A549 (cell line): ENCODE results near the gene CD96.

ENCODE experiments used
- KDM5A ChIP-seq: fragments of 200-600 bp; sonication (generic); IDR thresholded peaks from 2 replicates; pipeline ENCODE4 v1.6.1; 2016; ENCODE audit warnings: antibody characterized with exemption, mild to moderate bottlenecking
- MAFK ChIP-seq: fragments of 450-650 bp; IDR thresholded peaks from 2 replicates; pipeline ENCODE4 v1.6.1; 2014; ENCODE audit not compliant: partially characterized antibody
- POLR2A ChIP-seq: IDR thresholded peaks from 2 replicates; pipeline ENCODE4 v1.6.1; 2012; ENCODE audit warnings: mild to moderate bottlenecking, low read length
- POLR2AphosphoS2 ChIP-seq: conservative IDR thresholded peaks from 2 replicates; pipeline ENCODE4 v1.6.1; 2012; ENCODE audit warnings: low read length, improper control_type of control experiment, inconsistent platforms
- RAD21 ChIP-seq, 2 experiments: fragments of >200 bp in 1 of 2; sonication (Bioruptor Twin) in 1 of 2; formaldehyde crosslinking in 1 of 2; IDR thresholded peaks in 1 of 2; conservative IDR thresholded peaks in 1 of 2; 2 replicates in 1 of 2; 3 replicates in 1 of 2; pipeline ENCODE4 v1.6.1; 2012 to 2018; ENCODE audit warnings: inconsistent platforms in 1 of 2
- RARB ChIP-seq: fragments of 250-450 bp; sonication (Bioruptor Pico); IDR thresholded peaks from 2 replicates; pipeline ENCODE4 v1.8.0; 2021; ENCODE audit warnings: mild to moderate bottlenecking, moderate library complexity
- REST ChIP-seq: fragments of 200-600 bp; sonication (generic); IDR thresholded peaks from 2 replicates; pipeline ENCODE4 v1.6.1; 2016; ENCODE audit warnings: antibody characterized with exemption, mild to moderate bottlenecking, moderate library complexity
- SMC3 ChIP-seq: fragments of >200 bp; sonication (Bioruptor Twin); formaldehyde crosslinking; IDR thresholded peaks from 3 replicates; pipeline ENCODE4 v1.6.1; 2018; ENCODE audit warnings: inconsistent platforms
- TF ChIP-seq, protein P1 (sequence below): fragments of >200 bp; sonication (Bioruptor Twin); formaldehyde crosslinking; IDR thresholded peaks from 3 replicates; pipeline ENCODE4 v1.5.1; 2016
- TF ChIP-seq, protein P2 (sequence below): IDR thresholded peaks from 2 replicates; pipeline ENCODE4 v1.6.1; 2012
- TF ChIP-seq, protein P3 (sequence below): IDR thresholded peaks from 2 replicates; pipeline ENCODE4 v1.6.1; 2012; ENCODE audit warnings: low read depth, borderline replicate concordance

- TF ChIP-seq REST (no peak), SMC3 (no peak), POLR2A (no peak), MAFK (no peak), RAD21 (conservative IDR thresholded peaks at IDR 0.05 in 1 of 2, IDR thresholded peaks at IDR 0.05 in 1 of 2) (no peak), KDM5A (no peak), RARB (no peak), POLR2AphosphoS2 (no peak)
- TF ChIP-seq, protein P1, sequence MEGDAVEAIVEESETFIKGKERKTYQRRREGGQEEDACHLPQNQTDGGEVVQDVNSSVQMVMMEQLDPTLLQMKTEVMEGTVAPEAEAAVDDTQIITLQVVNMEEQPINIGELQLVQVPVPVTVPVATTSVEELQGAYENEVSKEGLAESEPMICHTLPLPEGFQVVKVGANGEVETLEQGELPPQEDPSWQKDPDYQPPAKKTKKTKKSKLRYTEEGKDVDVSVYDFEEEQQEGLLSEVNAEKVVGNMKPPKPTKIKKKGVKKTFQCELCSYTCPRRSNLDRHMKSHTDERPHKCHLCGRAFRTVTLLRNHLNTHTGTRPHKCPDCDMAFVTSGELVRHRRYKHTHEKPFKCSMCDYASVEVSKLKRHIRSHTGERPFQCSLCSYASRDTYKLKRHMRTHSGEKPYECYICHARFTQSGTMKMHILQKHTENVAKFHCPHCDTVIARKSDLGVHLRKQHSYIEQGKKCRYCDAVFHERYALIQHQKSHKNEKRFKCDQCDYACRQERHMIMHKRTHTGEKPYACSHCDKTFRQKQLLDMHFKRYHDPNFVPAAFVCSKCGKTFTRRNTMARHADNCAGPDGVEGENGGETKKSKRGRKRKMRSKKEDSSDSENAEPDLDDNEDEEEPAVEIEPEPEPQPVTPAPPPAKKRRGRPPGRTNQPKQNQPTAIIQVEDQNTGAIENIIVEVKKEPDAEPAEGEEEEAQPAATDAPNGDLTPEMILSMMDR = no peak
- TF ChIP-seq, protein P2, sequence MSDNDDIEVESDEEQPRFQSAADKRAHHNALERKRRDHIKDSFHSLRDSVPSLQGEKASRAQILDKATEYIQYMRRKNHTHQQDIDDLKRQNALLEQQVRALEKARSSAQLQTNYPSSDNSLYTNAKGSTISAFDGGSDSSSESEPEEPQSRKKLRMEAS = no peak
- TF ChIP-seq, protein P3, sequence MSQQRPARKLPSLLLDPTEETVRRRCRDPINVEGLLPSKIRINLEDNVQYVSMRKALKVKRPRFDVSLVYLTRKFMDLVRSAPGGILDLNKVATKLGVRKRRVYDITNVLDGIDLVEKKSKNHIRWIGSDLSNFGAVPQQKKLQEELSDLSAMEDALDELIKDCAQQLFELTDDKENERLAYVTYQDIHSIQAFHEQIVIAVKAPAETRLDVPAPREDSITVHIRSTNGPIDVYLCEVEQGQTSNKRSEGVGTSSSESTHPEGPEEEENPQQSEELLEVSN = no peak
Measured at GRCh38 chr3:111681661-111682426, 139.8 kb downstream of the CD96 start.
